HG03095 (cell line): ENCODE results near the gene KCNJ3.

Source experiments
- ATAC-seq: cut with Tn5 transposase; IDR thresholded peaks from one replicate; pipeline ENCODE4 v1.9.1; 2021; ENCODE audit warnings: moderate library complexity; ENCODE audit not compliant: unreplicated experiment

KCNJ3 gene

GRCh38 chr2:154704991-154705390, 6.5 kb downstream of the KCNJ3 start:
- no peak for ATAC-seq

- no peak for ATAC-seq
Measured at GRCh38 chr2:154706660-154707059, 8.2 kb downstream of the KCNJ3 start.

GRCh38 chr2:154707994-154708575, 9.6 kb downstream of the KCNJ3 start:
- no peak for ATAC-seq

- ATAC-seq, result no peak
Measured at GRCh38 chr2:154709215-154709614, 10.7 kb downstream of the KCNJ3 start.

DNA sequence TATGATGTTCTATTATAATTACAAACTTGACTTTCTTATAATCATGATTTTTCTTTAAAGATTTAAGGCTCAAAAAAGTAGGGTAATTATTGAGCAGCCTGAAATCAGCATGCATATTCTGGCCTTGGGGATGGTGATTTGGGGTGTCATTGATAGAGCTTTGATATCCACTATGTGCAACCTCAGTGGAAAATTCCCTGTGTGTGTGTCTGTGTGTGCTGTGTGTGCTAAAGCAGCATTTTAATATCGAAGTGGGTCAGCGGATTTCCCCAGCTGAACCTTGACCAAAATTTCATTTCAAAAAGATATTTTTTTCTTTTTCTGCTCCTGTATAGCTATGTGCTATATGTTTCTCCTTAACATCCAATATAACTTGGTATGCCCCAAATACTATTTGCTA, 11.6 kb downstream of the KCNJ3 start:
- no peak for ATAC-seq

- ATAC-seq, result no peak
Measured at GRCh38 chr2:154710685-154711084, 12.2 kb downstream of the KCNJ3 start.

DNA sequence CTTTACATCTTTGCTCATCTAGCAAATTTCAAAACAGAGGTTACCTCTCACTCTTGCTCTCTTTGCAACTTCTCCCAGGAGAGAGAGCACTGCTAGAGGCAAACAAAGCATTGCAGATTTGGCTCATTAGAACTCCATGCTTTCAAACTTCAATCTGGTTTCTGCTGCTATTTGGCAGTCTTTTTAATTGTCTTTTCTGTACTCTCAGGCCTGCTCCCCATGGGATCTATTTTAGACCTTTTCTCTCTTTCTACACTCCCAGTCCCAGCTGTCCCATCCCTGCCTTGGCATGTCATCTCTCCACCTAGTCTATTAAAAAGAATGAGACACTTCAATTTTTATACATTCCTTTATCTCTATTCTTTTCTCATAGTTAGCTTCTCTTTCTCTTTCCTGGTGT, 15.2 kb downstream of the KCNJ3 start:
- no peak for ATAC-seq

GRCh38 chr2:154720651-154721050, 22.2 kb downstream of the KCNJ3 start:
- no peak for ATAC-seq

- no peak for ATAC-seq
Measured at GRCh38 chr2:154724194-154724797, 25.8 kb downstream of the KCNJ3 start.

DNA sequence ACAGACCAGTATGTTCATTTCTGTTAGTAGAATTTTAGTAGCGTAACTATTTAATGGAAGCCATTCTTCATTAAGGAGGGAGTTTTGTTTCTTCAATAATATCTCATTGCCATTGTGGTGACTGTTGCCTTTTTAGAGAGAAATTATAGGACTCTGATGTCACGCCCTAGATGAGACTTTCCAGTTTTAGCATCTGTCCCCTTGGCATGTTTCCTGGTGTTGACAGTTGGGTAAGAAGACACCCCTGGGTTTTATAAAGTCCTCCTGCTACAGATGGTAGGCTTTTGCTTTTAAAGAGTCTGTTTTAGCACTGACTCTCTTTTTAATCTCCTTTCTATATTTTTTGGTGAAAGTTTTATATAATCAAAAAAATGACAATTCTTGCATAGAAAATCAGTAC, 41.9 kb downstream of the KCNJ3 start:
- no peak for ATAC-seq

- no peak for ATAC-seq
Measured at GRCh38 chr2:154758871-154759270, 60.4 kb downstream of the KCNJ3 start.

- no peak for ATAC-seq
Measured at GRCh38 chr2:154762638-154763037, 64.1 kb downstream of the KCNJ3 start.

- no peak for ATAC-seq
Measured at GRCh38 chr2:154771664-154772284, 73.3 kb downstream of the KCNJ3 start.

- ATAC-seq, result no peak
Measured at GRCh38 chr2:154776825-154777224, 78.3 kb downstream of the KCNJ3 start.

DNA sequence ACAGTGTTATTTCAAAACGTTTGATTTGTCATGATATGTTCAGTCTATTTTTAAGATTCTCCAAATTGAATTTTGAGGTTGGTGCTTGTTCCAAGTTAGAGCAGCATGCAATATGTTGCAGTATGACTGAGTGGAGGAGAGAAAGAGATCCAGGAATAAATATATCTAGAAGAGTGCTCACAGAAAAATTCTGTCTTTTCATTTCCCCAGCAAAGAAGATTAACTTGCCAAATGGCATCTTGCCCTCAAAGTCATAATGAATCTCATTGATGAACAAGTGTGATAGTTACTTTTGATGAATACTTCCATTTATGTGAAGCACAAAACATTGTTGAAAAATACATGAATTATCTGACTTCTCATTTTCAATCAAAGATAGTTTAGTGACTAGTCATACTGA, 95.9 kb downstream of the KCNJ3 start:
- ATAC-seq, result no peak

GRCh38 chr2:154795651-154796050, 97.2 kb downstream of the KCNJ3 start:
- no peak for ATAC-seq

DNA sequence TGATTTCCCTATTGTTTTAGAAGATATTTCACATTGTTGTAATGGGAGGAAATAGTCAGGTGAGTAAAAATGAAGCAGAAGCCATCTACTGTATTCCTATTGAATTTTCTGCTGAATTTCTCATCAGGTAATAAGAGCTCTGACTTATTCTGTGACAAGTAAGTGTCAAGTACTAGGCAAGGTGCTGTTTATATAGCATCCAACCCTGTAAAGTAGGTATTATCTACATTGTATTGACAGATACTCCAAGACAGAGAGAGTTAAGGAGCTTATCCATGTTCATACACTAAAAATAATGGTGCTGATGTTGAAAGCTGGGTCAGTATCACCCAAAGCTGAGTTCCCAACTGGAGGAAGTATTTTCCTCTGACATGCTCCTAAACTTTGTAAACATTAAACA, 106.0 kb downstream of the KCNJ3 start:
- ATAC-seq, result no peak

GRCh38 chr2:154813636-154814035, 115.1 kb downstream of the KCNJ3 start:
- no peak for ATAC-seq

DNA sequence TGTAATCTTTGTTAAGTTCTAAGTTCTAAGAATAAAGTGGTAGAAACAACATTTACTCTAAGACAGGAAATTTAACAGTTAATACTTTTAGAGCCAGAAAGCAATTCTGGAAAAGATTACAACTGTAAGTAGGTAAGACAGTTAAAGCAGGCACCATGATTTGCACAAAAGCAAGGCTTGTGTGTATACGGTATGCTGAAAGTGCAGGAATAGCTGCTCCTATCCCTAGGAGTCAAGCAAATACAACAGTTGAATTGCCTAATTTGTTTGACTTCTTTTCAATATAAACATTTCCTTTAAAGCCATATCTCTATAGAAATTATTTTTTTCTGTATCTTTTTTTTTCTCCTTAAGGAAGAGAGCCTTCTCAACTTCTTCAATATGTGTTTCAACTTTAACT, 116.4 kb downstream of the KCNJ3 start:
- ATAC-seq, result no peak

GRCh38 chr2:154825358-154825757, 126.9 kb downstream of the KCNJ3 start:
- ATAC-seq, result no peak

- ATAC-seq, result no peak
Measured at GRCh38 chr2:154826827-154827226, 128.3 kb downstream of the KCNJ3 start.

DNA sequence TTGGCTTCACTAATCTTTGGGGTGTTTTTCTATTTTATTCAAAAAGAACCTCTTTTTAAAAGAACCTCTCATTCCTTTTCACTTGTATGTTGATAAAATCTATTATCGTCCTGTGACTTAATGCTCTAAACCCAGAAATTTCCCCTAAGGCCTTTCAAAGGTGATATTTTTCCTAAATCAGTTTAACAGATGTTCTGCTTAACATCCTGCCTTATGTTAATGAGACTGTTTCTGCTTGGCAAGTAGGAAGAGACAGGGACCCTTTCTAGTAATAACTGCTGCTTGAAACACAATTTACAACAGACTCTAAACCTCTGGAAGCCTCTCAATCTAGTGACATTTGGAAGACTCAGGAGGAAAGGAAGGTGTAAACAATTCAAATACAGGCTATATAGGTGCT, 128.8 kb downstream of the KCNJ3 start:
- ATAC-seq, result no peak

DNA sequence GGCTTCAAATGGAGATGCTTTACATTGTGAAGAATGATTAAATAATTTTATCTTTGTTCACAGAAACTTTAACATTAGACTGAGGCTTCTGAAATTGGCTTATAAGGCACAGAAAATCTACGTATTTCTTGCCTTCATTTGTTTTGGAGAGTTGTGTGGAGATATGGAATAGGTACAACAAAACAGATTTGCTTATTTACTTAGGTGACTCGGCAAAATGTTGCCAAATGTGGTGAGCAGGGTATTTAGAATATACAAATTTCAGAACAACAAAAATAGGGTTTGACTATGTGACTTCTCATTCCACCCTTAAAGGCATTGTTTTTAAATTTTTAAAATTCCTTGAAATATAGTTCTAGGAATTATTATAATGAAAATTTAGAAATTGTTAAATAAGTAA, 134.2 kb downstream of the KCNJ3 start:
- ATAC-seq, result no peak
